C4-2B (cell line): ENCODE data around the gene TRIM66.

Experiments
- CTCF ChIP-seq: fragments of 450-650 bp; conservative IDR thresholded peaks from 2 replicates; pipeline ENCODE4 v1.5.1; 2017; ENCODE audit warnings: mild to moderate bottlenecking
- ZFX ChIP-seq: fragments of 450-650 bp; IDR thresholded peaks from 2 replicates; pipeline ENCODE4 v1.6.1; 2017

- TF ChIP-seq CTCF, result no peak
- TF ChIP-seq ZFX, result no peak
Observed at GRCh38 chr11:8698917-8699441, 16.5 kb upstream of the TRIM66 start.
